GM12873 (cell line): Measurements from ENCODE around the gene KPTN.

Experiments used
- TF ChIP-seq, protein P1 (sequence below): IDR thresholded peaks from 2 replicates; pipeline ENCODE4 v1.5.1; 2012; ENCODE audit warnings: low read depth, mild to moderate bottlenecking, moderate library complexity, low read length, control low read depth; ENCODE audit not compliant: insufficient read depth; ENCODE audit errors: missing control alignments

Gene KPTN

DNA sequence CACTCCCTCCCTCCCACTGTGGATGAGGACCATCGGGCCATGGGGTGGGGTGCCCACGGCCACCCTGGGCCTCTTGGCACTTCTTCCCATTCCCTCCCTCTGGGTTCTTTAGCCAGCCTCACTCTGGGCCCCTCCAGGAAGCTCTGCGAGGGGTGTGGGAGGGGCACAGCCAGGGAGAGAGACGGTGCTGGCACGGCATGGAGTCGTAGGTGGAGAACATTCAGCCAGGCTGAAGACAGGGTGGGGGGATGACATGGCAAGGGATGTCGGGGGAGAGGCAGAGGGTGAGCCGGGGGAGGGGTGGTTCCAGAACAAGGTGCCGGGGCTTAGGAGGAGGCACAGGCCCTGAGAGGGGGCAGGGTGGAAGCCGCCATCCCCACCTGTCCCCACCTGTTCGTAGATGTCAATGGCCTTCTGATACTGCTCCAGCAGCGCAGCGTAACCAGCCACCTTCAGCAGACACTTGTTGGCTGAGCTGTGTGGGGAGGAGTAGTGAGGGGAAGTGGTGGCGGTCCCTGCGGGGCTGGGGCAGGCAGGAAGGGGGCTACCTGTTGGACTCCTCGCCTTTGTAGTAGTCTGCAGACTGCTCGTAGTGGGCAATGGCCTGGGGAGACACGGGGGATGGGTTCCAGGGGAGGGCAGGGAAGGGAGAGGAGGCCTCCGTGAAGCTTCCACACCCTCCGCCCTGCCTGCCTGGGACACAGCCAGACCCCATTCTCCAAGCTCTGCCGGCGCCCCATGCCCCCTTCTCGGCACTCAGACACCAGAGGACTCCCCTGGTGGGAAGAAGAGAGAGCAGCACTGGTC is 8.8 kb upstream of the KPTN start:
- TF ChIP-seq, protein P1, sequence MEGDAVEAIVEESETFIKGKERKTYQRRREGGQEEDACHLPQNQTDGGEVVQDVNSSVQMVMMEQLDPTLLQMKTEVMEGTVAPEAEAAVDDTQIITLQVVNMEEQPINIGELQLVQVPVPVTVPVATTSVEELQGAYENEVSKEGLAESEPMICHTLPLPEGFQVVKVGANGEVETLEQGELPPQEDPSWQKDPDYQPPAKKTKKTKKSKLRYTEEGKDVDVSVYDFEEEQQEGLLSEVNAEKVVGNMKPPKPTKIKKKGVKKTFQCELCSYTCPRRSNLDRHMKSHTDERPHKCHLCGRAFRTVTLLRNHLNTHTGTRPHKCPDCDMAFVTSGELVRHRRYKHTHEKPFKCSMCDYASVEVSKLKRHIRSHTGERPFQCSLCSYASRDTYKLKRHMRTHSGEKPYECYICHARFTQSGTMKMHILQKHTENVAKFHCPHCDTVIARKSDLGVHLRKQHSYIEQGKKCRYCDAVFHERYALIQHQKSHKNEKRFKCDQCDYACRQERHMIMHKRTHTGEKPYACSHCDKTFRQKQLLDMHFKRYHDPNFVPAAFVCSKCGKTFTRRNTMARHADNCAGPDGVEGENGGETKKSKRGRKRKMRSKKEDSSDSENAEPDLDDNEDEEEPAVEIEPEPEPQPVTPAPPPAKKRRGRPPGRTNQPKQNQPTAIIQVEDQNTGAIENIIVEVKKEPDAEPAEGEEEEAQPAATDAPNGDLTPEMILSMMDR: no peak

DNA sequence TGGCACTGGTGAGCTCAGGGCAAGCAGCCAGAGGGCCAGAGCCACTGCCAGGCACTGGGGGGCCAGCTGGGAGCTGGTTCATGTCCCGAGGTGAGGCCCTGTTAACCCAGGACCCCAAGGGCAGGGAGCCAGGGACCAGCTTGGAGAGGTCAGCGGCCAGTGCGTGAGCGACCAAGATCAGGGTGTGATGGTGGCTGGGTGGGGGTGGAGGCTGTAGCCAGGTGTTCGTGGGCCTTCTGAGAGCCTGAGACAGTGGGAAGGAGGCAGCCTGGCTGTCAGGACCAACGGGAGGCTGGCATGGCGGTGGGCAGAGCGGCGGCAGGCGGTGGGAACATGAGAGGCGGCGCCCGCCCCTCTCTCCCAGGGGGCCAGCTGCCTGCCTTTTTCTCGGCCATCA is 8.1 kb upstream of the KPTN start:
- TF ChIP-seq, protein P1: no peak

DNA sequence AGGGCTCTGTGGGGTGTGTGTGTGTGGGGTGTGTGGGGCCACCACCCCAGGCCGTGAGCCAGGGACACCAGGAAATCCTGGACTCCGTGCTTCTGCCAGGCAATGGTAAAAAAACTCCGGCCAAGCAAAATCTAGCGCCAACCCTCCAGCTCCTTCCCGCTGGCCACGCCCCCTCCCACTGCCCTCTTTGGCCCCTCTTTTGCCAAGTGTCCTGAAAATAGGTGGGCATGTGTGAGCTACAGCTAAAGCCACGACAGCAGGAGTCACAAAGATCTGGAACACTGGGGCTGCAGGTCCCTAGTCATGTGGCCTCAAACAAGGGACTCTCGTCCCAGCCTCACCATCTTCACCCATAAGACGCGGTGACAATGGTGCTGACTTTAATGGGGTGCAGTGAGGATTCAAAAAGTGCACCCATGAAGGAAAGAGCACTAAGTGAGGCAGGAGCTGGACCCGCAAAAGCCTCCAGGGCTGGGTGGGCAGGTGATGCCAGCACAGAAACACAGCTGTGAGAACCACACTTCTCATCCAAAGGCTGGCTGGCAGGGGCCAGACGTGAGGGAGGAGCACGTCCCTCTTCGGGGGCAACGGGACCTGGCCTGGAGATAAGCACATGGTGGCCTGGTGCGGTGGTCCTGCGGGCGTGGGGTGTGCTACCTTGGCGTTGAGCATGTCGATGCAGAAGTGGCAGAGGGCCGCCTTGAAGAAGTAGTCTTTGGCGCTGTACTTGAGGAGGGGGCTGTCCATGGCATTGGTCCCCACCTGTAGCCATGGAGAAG is 7.5 kb upstream of the KPTN start:
- TF ChIP-seq, protein P1: no peak

DNA sequence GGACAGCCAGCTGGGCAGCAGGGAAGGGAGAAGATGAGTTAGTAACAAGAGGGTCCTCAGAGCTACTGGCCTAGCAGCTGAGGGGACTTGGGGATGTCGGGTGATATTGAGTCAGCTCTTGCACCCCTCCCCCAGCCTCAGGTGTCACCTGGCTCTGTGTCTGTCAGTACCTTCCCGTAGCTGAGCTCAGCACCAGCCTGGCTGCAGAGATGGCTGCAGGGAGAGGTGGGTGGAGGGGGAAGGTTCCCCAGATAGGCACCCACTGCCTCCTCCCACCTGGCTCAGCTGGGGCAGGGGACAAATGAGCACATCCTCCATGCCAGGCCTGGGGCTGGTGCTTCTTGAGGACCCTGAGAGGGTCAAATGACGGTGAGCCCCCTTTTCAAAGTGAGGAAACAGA is 6.8 kb upstream of the KPTN start:
- TF ChIP-seq, protein P1: no peak

DNA sequence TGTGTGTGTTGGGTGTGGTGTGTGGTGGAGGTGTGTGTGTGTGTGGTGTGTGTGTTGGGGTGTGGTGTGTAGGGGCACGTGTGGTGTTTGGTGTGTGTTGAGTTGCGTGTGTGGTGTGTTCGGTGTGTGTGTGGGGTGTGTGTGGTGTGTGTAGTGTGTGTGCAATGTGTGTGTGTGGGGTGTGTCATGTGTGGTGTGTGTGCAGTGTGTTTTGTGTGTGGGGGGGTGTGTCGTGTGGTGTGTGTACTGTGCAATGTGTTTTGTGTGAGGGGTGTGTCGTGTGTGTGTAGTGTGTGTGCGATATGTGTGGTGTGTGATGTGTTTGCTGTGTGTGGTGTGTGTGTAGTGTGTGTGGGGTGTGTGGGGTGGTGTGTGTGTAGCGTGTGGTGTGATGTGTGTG is 6.0 kb upstream of the KPTN start:
- TF ChIP-seq, protein P1: no peak

DNA sequence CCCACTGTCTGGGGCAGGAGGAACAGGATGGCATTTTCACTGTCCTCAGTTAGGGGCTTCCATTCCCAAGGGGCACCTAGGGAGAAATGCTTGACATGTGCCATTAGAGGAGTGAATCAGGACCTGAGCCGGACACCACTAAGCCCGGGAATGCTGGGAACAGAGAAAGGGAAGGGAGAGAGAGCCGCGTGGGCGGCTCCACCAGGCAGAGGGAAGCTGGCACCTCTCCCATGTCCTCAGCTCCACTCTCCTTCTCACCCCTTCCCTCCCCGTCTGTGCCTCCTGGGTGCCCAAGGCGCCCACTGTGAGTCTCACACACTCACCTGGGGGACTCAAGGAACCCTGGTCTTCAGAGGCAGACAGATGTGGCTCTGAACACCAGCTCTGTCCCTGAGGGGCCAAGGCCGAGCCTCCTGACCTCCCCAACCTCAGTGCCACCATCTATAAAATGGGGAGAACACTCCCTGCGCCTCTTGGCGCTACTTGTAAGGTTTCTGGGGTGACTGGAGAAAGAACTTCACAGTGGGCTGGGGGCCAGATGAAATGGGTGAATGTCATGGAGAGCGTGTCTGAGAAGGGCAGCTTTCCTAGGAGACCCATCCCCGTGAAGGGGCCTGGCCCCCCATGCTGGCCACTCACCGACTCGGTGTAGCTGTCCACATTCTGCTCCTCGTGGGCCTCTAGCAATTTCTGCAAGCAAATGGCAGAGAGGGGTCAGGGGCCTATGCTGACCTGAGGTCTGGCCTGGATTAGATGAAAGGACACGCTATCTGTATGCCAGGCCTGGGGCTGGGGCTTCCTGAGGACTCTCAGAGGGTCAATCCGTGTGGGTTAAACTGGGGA is 5.3 kb upstream of the KPTN start:
- TF ChIP-seq, protein P1: no peak
